GM12878 (cell line): ENCODE measurements around the gene BAG3. TPM values are rescaled to one million over a fixed set of nuclear protein-coding genes. Genes with fewer than 3 reads are reported as not detected.

Experiments used
- BHLHE40 ChIP-seq, 2 experiments: fragments of 450-650 bp in 1 of 2; IDR thresholded peaks; 2 replicates each; pipeline ENCODE4 v1.6.1; 2011 to 2017; ENCODE audit warnings: low read depth in 2 of 2, borderline replicate concordance in 1 of 2, improper control_type of control experiment in 1 of 2, low read length in 1 of 2, mild to moderate bottlenecking in 1 of 2
- CREM ChIP-seq: IDR thresholded peaks from 2 replicates; pipeline ENCODE4 v1.6.1; 2014; ENCODE audit warnings: antibody characterized with exemption, low read depth
- ESRRA ChIP-seq: IDR thresholded peaks from 2 replicates; pipeline ENCODE4 v1.6.1; 2012; ENCODE audit warnings: mild to moderate bottlenecking, low read length, improper control_type of control experiment
- IRF4 ChIP-seq: IDR thresholded peaks from 2 replicates; pipeline ENCODE4 v1.6.1; 2011; ENCODE audit warnings: low read depth, low read length
- JUND ChIP-seq: IDR thresholded peaks from 2 replicates; pipeline ENCODE4 v1.6.1; 2012; ENCODE audit warnings: low read depth, mild to moderate bottlenecking, low read length, improper control_type of control experiment, moderate library complexity
- KLF5 ChIP-seq: fragments of 450-650 bp; IDR thresholded peaks from 2 replicates; pipeline ENCODE4 v1.6.1; 2014; ENCODE audit warnings: mild to moderate bottlenecking; ENCODE audit not compliant: partially characterized antibody
- MTA3 ChIP-seq: IDR thresholded peaks from 2 replicates; pipeline ENCODE4 v1.6.1; 2012; ENCODE audit warnings: low read length, inconsistent platforms, borderline replicate concordance
- MYB ChIP-seq: fragments of 150-350 bp; IDR thresholded peaks from 2 replicates; pipeline ENCODE4 v1.6.1; 2014; ENCODE audit warnings: mild to moderate bottlenecking, low read depth, low read length, borderline replicate concordance
- NFYB ChIP-seq: IDR thresholded peaks from 2 replicates; pipeline ENCODE4 v1.6.1; 2011; ENCODE audit warnings: low read depth, mild to moderate bottlenecking, low read length, improper control_type of control experiment, moderate library complexity; ENCODE audit not compliant: insufficient read depth
- PAX5 ChIP-seq: IDR thresholded peaks from 2 replicates; pipeline ENCODE4 v1.6.1; 2011; ENCODE audit warnings: low read depth, low read length, borderline replicate concordance
- POLR2A ChIP-seq: IDR thresholded peaks from 2 replicates; pipeline ENCODE4 v1.6.1; 2011; ENCODE audit warnings: low read depth, mild to moderate bottlenecking, low read length
- POLR2AphosphoS2 ChIP-seq: IDR thresholded peaks from 2 replicates; pipeline ENCODE4 v1.6.1; 2011; ENCODE audit warnings: low read depth, mild to moderate bottlenecking, low read length, improper control_type of control experiment, moderate library complexity
- RB1 ChIP-seq: fragments of 450-650 bp; formaldehyde crosslinking; IDR thresholded peaks from 2 replicates; pipeline ENCODE4 v1.6.1; 2017; ENCODE audit warnings: mild to moderate bottlenecking, borderline replicate concordance
- RUNX3 ChIP-seq: IDR thresholded peaks from 2 replicates; pipeline ENCODE4 v1.6.1; 2012; ENCODE audit warnings: low read length, inconsistent platforms
- SRF ChIP-seq, 2 experiments: IDR thresholded peaks; 2 replicates each; pipeline ENCODE4 v1.6.1; 2011; ENCODE audit warnings: low read depth in 2 of 2, low read length in 2 of 2, mild to moderate bottlenecking in 1 of 2, moderate library complexity in 1 of 2
- TAF1 ChIP-seq: IDR thresholded peaks from 2 replicates; pipeline ENCODE4 v1.6.1; 2011; ENCODE audit warnings: mild to moderate bottlenecking, low read depth, low read length, borderline replicate concordance
- YY1 ChIP-seq: IDR thresholded peaks from 2 replicates; pipeline ENCODE4 v1.6.1; 2011; ENCODE audit warnings: low read depth, mild to moderate bottlenecking, low read length
- ZNF274 ChIP-seq: IDR thresholded peaks from one replicate; pipeline ENCODE4 v1.8.0; 2011; ENCODE audit not compliant: insufficient read length, insufficient read depth
- polyA plus RNA-seq, 11 experiments: library from polyadenylated mRNA; depleted of rRNA in 4 of 11; unstranded in 6 of 11; stranded (reverse) in 5 of 11; fragments of >200 nt; fragmentation: Nextera tagmentation in 4 of 11; fragmentation: Illumina TruSeq in 1 of 11; extraction: Ambion mirVana in 4 of 11; extraction: Trizol in 1 of 11; gene quantifications; 1 replicate in 1 of 11; 2 replicates in 10 of 11; pipeline versions ENCODE4 v1.2.1 to v1.2.3, GENCODE V29; 2011 to 2016; ENCODE audit warnings: inconsistent platforms in 2 of 11, missing spikeins in 2 of 11, low read depth in 1 of 11
- total RNA-seq, 4 experiments: library from RNA; depleted of rRNA in 3 of 4; stranded (reverse); fragments of >200 nt in 3 of 4; fragmentation: Illumina TruSeq in 1 of 4; extraction: Trizol in 1 of 4; gene quantifications; 2 replicates each; pipeline versions ENCODE4 v1.2.1 to v1.2.3, GENCODE V29; 2013 to 2021
- TF ChIP-seq, protein P1 (sequence below): IDR thresholded peaks from 2 replicates; pipeline ENCODE4 v1.6.1; 2011; ENCODE audit warnings: low read depth, low read length, improper control_type of control experiment, borderline replicate concordance
- TF ChIP-seq, protein P2 (sequence below): fragments of 150-350 bp; IDR thresholded peaks from 2 replicates; pipeline ENCODE4 v1.6.1; 2016; ENCODE audit warnings: low read depth, low read length
- TF ChIP-seq, protein P3 (sequence below): IDR thresholded peaks from 2 replicates; pipeline ENCODE4 v1.6.1; 2012; ENCODE audit warnings: low read length, inconsistent platforms
- TF ChIP-seq, protein P4 (sequence below): fragments of 450-650 bp; IDR thresholded peaks from 2 replicates; pipeline ENCODE4 v1.6.1; 2017; ENCODE audit warnings: low read depth, mild to moderate bottlenecking, moderate library complexity
- TF ChIP-seq, protein P5 (sequence below): fragments of 450-650 bp; IDR thresholded peaks from 2 replicates; pipeline ENCODE4 v1.6.1; 2017; ENCODE audit warnings: mild to moderate bottlenecking, low read depth, inconsistent platforms; ENCODE audit not compliant: poor library complexity, severe bottlenecking

BAG3 gene
- total and polyA plus RNA-seq, 10 of the 15 experiments (the other 5 are each of a cell fraction or from before 2014, with no cell fraction given), result 0.71 to 14.1 (median 4.3) TPM

DNA sequence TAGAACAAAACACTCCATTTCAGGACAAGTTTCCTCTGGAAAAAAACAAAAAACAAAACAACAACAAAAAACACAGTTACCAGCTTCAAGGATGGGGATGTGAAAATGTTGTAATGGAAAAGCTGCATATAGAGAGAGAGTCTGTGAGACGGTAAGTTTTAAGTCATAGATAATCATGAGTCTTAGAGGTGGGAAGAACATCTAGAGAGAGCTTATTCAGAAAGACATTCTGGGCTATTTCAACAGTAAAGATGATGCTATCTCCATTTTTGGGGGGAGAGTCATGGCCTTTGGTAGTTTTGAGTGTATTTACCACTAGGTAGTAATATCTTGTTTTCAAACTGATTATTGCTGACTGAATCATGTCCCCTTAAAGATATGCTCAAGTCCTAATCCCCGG, 51.4 kb downstream of the BAG3 start (continued):
- TF ChIP-seq CREM (peak; percentile 80; the same call in 1 of the 2 replicates), BHLHE40 (IDR thresholded peaks at IDR 0.05; ENCODE audit: borderline replicate concordance in 1 of 2, low read depth in 2 of 2, low read length in 1 of 2) (no peak), KLF5 (no peak), TAF1 (no peak), SRF (IDR thresholded peaks at IDR 0.05; ENCODE audit: low read depth in 2 of 2, low read length in 2 of 2) (peak in 1 of 2 experiments; percentile 66; a peak in 1 of 4 replicates), PAX5 (no peak), RB1 (no peak), POLR2AphosphoS2 (no peak), ESRRA (no peak), MTA3 (no peak), YY1 (no peak), IRF4 (peak; percentile 50; the same call in 1 of the 2 replicates), MYB (no peak), RUNX3 (peak; percentile 87), POLR2A (no peak), JUND (no peak), NFYB (no peak), ZNF274 (no peak)
- TF ChIP-seq, protein P1, sequence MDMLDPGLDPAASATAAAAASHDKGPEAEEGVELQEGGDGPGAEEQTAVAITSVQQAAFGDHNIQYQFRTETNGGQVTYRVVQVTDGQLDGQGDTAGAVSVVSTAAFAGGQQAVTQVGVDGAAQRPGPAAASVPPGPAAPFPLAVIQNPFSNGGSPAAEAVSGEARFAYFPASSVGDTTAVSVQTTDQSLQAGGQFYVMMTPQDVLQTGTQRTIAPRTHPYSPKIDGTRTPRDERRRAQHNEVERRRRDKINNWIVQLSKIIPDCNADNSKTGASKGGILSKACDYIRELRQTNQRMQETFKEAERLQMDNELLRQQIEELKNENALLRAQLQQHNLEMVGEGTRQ, result no peak
- TF ChIP-seq, protein P2, sequence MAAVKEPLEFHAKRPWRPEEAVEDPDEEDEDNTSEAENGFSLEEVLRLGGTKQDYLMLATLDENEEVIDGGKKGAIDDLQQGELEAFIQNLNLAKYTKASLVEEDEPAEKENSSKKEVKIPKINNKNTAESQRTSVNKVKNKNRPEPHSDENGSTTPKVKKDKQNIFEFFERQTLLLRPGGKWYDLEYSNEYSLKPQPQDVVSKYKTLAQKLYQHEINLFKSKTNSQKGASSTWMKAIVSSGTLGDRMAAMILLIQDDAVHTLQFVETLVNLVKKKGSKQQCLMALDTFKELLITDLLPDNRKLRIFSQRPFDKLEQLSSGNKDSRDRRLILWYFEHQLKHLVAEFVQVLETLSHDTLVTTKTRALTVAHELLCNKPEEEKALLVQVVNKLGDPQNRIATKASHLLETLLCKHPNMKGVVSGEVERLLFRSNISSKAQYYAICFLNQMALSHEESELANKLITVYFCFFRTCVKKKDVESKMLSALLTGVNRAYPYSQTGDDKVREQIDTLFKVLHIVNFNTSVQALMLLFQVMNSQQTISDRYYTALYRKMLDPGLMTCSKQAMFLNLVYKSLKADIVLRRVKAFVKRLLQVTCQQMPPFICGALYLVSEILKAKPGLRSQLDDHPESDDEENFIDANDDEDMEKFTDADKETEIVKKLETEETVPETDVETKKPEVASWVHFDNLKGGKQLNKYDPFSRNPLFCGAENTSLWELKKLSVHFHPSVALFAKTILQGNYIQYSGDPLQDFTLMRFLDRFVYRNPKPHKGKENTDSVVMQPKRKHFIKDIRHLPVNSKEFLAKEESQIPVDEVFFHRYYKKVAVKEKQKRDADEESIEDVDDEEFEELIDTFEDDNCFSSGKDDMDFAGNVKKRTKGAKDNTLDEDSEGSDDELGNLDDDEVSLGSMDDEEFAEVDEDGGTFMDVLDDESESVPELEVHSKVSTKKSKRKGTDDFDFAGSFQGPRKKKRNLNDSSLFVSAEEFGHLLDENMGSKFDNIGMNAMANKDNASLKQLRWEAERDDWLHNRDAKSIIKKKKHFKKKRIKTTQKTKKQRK, result no peak
- TF ChIP-seq, protein P3, sequence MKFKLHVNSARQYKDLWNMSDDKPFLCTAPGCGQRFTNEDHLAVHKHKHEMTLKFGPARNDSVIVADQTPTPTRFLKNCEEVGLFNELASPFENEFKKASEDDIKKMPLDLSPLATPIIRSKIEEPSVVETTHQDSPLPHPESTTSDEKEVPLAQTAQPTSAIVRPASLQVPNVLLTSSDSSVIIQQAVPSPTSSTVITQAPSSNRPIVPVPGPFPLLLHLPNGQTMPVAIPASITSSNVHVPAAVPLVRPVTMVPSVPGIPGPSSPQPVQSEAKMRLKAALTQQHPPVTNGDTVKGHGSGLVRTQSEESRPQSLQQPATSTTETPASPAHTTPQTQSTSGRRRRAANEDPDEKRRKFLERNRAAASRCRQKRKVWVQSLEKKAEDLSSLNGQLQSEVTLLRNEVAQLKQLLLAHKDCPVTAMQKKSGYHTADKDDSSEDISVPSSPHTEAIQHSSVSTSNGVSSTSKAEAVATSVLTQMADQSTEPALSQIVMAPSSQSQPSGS, result peak; percentile 78
- TF ChIP-seq, protein P4, sequence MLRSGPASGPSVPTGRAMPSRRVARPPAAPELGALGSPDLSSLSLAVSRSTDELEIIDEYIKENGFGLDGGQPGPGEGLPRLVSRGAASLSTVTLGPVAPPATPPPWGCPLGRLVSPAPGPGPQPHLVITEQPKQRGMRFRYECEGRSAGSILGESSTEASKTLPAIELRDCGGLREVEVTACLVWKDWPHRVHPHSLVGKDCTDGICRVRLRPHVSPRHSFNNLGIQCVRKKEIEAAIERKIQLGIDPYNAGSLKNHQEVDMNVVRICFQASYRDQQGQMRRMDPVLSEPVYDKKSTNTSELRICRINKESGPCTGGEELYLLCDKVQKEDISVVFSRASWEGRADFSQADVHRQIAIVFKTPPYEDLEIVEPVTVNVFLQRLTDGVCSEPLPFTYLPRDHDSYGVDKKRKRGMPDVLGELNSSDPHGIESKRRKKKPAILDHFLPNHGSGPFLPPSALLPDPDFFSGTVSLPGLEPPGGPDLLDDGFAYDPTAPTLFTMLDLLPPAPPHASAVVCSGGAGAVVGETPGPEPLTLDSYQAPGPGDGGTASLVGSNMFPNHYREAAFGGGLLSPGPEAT, result peak; percentile 44; the same call in 1 of the 2 replicates
- TF ChIP-seq, protein P5, sequence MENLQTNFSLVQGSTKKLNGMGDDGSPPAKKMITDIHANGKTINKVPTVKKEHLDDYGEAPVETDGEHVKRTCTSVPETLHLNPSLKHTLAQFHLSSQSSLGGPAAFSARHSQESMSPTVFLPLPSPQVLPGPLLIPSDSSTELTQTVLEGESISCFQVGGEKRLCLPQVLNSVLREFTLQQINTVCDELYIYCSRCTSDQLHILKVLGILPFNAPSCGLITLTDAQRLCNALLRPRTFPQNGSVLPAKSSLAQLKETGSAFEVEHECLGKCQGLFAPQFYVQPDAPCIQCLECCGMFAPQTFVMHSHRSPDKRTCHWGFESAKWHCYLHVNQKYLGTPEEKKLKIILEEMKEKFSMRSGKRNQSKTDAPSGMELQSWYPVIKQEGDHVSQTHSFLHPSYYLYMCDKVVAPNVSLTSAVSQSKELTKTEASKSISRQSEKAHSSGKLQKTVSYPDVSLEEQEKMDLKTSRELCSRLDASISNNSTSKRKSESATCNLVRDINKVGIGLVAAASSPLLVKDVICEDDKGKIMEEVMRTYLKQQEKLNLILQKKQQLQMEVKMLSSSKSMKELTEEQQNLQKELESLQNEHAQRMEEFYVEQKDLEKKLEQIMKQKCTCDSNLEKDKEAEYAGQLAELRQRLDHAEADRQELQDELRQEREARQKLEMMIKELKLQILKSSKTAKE, result peak; percentile 21
